HUES48 (cell line): ENCODE measurements around the gene SUN2.

ENCODE experiments used
- H3K27ac ChIP-seq: one replicate; pipeline ENCODE4 v1.7.0; 2013; ENCODE audit warnings: low read depth, low read length, inconsistent platforms
- H3K27me3 ChIP-seq: 2 replicates; pipeline ENCODE4 v1.6.1; 2013; ENCODE audit warnings: mild to moderate bottlenecking, low read length; ENCODE audit not compliant: control insufficient read depth, insufficient read depth
- H3K36me3 ChIP-seq: 2 replicates; pipeline ENCODE4 v1.6.1; 2013; ENCODE audit warnings: low read length; ENCODE audit not compliant: control insufficient read depth, insufficient read depth
- H3K4me1 ChIP-seq: 2 replicates; pipeline ENCODE4 v1.6.1; 2013; ENCODE audit warnings: mild to moderate bottlenecking, low read length; ENCODE audit not compliant: control insufficient read depth, insufficient read depth
- H3K4me3 ChIP-seq: 2 replicates; pipeline ENCODE4 v1.5.1; 2013; ENCODE audit warnings: mild to moderate bottlenecking, low read depth, low read length
- H3K9ac ChIP-seq: 2 replicates; pipeline ENCODE4 v1.6.1; 2013; ENCODE audit warnings: mild to moderate bottlenecking, low read depth, low read length, moderate library complexity
- H3K9me3 ChIP-seq: 2 replicates; pipeline ENCODE4 v1.6.1; 2013; ENCODE audit warnings: low read length; ENCODE audit not compliant: control insufficient read depth, insufficient read depth

The SUN2 gene

GRCh38 chr22:38710866-38711265 is 44.9 kb downstream of the SUN2 start:
- Histone ChIP-seq H3K4me1 (peaks cover 34% of the 10 kb centered on the region), H3K27ac (no peak overlapping the region), H3K36me3 (peaks cover 28% of the 10 kb centered on the region), H3K9ac (no peak overlapping the region), H3K4me3 (no peak overlapping the region), H3K9me3 (no peaks in the 10 kb centered on the region), H3K27me3 (no peaks in the 10 kb centered on the region)

- no peaks in the 10 kb centered on the region for H3K27me3 ChIP-seq
- no peak overlapping the region for H3K4me3 ChIP-seq
- H3K27ac ChIP-seq: no peak overlapping the region
- H3K9me3 ChIP-seq: no peaks in the 10 kb centered on the region
- no peak overlapping the region for H3K9ac ChIP-seq
- H3K4me1 ChIP-seq: peaks cover 34% of the 10 kb centered on the region
- H3K36me3 ChIP-seq: peaks cover 23% of the 10 kb centered on the region
Measured at GRCh38 chr22:38710351-38710750, 45.4 kb downstream of the SUN2 start.

GRCh38 chr22:38709306-38709705 is 46.5 kb downstream of the SUN2 start:
- H3K4me3 ChIP-seq: no peak overlapping the region
- H3K9me3 ChIP-seq: no peaks in the 10 kb centered on the region
- H3K27me3 ChIP-seq: no peaks in the 10 kb centered on the region
- no peak overlapping the region for H3K27ac ChIP-seq
- H3K4me1 ChIP-seq: peaks cover 40% of the 10 kb centered on the region
- H3K36me3 ChIP-seq: peaks cover 18% of the 10 kb centered on the region
- no peak overlapping the region for H3K9ac ChIP-seq

GRCh38 chr22:38707984-38708383 is 47.8 kb downstream of the SUN2 start:
- Histone ChIP-seq H3K27ac (no peak overlapping the region), H3K4me1 (peaks cover 34% of the 10 kb centered on the region), H3K9ac (no peak overlapping the region)

DNA sequence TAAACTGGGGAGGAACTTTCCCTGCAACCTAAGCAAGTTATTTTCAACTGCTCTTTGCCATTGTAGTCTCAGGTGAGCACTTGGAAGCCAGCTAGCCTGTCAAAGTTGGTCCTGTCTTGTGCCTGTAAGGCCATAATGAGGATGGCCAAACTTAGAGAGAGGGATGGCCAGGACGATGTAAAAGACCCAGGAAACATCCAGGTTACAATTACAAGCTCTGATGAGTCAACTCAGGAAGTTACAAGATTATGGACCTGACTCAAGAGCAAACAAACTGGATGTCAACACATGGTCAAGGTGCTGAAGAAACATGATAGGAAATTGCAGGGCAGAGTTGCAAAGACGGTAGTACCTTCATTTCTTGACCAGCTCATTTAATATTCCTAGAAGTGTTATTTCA is 48.5 kb downstream of the SUN2 start:
- Histone ChIP-seq H3K36me3 (peaks cover 18% of the 10 kb centered on the region), H3K9ac (no peak overlapping the region), H3K4me1 (peaks cover 30% of the 10 kb centered on the region), H3K4me3 (peak overlapping the region; percentile 80), H3K9me3 (no peaks in the 10 kb centered on the region), H3K27me3 (no peaks in the 10 kb centered on the region), H3K27ac (no peak overlapping the region)

More at GRCh38 chr22:38707984-38708383, 47.8 kb downstream of the SUN2 start:
- Histone ChIP-seq H3K4me3 (no peak overlapping the region), H3K27me3 (no peaks in the 10 kb centered on the region), H3K9me3 (no peaks in the 10 kb centered on the region), H3K36me3 (peaks cover 18% of the 10 kb centered on the region)

DNA sequence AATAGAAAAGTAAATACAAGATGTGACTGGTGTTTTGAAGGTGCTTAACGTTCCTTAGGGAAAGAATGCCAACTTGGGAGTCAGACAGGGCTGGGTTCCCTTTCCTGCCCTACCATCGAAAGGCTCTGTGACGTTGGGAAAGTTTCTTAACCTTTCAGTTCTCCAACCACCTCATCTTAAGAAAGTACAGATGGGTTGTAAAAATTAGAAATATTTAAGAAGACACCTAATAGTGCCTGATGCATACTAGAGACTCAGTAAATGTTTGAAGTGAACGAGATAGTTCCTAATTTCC is 49.0 kb downstream of the SUN2 start:
- no peak overlapping the region for H3K27ac ChIP-seq
- H3K4me3 ChIP-seq: peak overlapping the region; percentile 80

GRCh38 chr22:38706101-38706900 is 49.5 kb downstream of the SUN2 start:
- peaks cover 18% of the 10 kb centered on the region for H3K36me3 ChIP-seq
- H3K9me3 ChIP-seq: no peaks in the 10 kb centered on the region
- peaks cover 30% of the 10 kb centered on the region for H3K4me1 ChIP-seq
- H3K27ac ChIP-seq: peak overlapping the region; percentile 89
- H3K4me3 ChIP-seq: peak overlapping the region; percentile 80
- H3K27me3 ChIP-seq: no peaks in the 10 kb centered on the region
- peak overlapping the region; percentile 84 for H3K9ac ChIP-seq

More for the DNA sequence above, 49.0 kb downstream of the SUN2 start:
- Histone ChIP-seq H3K27me3 (no peaks in the 10 kb centered on the region), H3K36me3 (peaks cover 18% of the 10 kb centered on the region), H3K4me1 (peaks cover 27% of the 10 kb centered on the region), H3K9me3 (no peaks in the 10 kb centered on the region), H3K9ac (0 out of 2 replicates have a peak overlapping the region, but pooled peaks have one; percentile 84)

DNA sequence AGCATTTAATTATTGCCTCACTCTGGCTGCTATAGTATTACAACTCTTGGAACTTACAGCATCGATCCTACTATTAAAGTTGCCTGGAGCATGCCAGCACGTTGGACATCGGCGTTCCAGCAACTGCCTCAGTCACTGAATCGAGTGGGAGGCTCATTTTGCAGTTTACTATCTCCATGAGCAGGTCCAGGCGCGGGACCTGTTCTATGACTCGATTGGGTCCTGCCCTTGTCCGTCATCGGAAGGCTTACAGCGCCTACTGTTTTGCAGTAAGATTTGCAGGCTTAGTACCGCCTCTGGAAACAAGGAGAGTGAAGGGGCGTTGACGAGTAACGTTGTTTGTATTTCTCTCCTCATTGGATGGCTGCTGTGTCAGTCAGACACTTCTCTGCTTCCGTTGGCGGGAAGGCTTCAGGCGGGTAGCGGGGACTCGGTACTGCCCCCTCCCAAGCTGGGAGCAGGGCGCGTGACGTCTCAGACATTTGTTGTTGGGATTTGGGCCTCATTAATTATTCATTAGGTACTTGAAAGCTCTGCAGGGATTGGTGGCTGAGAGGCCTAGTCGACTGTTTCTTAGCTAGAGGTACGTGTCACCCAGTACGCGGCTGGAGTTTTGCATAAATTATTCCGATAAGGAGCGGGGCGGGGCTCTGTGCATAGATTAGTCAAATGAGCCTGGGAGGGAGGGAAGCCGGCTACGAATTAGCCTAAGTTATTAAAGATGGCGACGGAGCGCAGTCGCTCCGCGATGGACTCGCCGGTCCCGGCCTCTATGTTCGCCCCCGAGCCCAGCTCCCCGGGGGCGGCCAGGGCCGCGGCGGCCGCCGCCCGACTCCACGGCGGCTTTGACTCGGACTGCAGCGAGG is 50.3 kb downstream of the SUN2 start, which contains the start of gene GTPBP1:
GTPBP1 (plus strand) TSS at position 710 of the 866 bp plus-strand sequence; CDS start at position 722, 12 bp downstream.
- peak within 1 kb of the TSS; percentile 84 for H3K9ac ChIP-seq
- H3K27me3 ChIP-seq: no peaks in the 10 kb centered on the region
- peaks cover 30% of the 10 kb centered on the region for H3K4me1 ChIP-seq
- no peaks in the 10 kb centered on the region for H3K9me3 ChIP-seq
- H3K27ac ChIP-seq: peak within 1 kb of the TSS; percentile 90
- H3K36me3 ChIP-seq: peaks cover 12% of the 10 kb centered on the region
- peak within 1 kb of the TSS; percentile 80 for H3K4me3 ChIP-seq

DNA sequence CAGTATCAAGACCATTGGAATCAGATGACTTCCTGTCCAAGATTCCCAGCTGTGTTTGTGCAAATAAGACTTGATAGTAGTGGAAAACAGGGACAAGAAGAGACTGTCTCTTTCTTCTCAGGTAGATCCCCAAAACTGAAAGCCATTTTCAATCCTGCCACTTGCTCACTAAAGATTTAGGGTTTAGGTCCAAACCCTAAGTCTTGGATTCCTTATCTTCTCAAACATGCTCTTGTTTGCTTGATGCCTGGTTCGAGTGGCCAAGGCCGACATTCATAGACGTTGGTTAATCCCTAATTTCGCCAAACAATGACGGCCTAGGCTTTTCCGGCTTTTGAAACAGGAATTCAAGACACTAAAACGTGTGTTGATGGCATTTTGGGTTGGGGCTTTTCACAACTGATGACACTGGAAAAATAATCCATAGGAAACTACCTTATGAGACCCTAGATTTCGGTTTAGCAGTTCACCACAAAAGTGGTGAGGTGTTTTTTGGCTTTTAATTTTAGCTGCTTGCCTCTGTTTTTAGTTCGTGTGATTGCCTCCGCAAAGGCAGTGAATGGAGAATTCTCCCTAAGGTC is 51.1 kb downstream of the SUN2 start:
- no peaks in the 10 kb centered on the region for H3K27me3 ChIP-seq
- H3K27ac ChIP-seq: peak overlapping the region; percentile 90
- peak overlapping the region; percentile 30 for H3K9ac ChIP-seq
- peaks cover 5% of the 10 kb centered on the region for H3K36me3 ChIP-seq
- peak overlapping the region; percentile 52 for H3K4me3 ChIP-seq
- H3K9me3 ChIP-seq: no peaks in the 10 kb centered on the region
- peaks cover 32% of the 10 kb centered on the region for H3K4me1 ChIP-seq

DNA sequence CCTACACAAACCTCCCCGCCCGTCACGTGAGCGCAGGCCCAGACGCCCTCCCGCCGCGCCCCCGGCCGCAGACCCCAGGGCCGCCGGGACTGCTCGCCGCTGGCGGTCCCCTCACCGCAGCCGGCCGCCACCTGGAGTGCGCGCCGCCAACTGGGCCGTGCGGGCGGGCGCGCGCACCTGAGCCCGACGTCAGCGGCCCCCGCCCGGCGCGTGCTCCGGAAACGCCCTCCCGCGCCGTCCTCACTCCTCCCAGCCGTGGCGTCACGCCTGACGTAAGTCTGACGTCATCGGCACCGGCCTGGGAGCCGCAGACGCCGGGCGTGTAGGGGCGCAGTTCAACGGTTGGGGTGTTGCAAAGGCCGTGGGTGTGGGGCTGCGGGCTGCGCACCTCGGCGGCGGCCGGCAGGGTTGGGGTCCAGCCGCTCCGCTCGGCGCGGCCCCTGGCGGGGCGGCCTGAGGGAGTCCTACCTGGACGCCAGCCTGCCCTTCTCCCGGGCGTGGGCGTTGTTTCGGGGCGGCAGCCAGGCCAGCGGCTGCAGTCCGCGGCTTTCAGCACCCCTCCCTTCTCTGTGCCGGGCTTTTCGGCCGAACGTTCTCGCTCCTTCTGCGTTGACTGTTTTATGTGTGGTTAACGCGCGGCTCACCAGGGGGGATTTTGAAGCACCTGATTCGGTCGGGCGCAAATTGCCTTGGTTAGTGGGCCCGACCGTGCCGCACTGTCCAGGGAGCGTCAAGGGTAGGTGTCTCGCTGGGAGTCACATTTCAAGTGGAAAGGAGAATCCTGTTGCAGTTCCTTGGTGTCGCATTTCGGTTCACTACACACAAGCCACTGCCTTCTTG is 54.8 kb downstream of the SUN2 start, which contains the start of gene JOSD1:
JOSD1 (minus strand) TSS at position 155 of the 840 bp plus-strand sequence. CDS start 956 bp downstream, outside the sequence.
- H3K4me1 ChIP-seq: peaks cover 21% of the 10 kb centered on the region
- H3K27ac ChIP-seq: peak within 1 kb of the TSS; percentile 92
- no peaks in the 10 kb centered on the region for H3K27me3 ChIP-seq
- no peaks in the 10 kb centered on the region for H3K9me3 ChIP-seq
- H3K4me3 ChIP-seq: peak within 1 kb of the TSS; percentile 98
- H3K9ac ChIP-seq: peak within 1 kb of the TSS; percentile 93
- peaks cover 9% of the 10 kb centered on the region; the same call in 1 of the 2 replicates for H3K36me3 ChIP-seq
